Islet of Langerhans (tissue), 1 donor: ENCODE results near the gene MYO5C.
"Not testable (repeated sequence)": the region's sequence is repeated elsewhere in the genome, so short reads cannot be mapped to it uniquely, and the experiment has no call there.

Experiments
- FAIRE-seq: peaks from one replicate; lab custom pipeline; 2011; peaks lifted over from hg19 to GRCh38; lab: Jason Lieb, UNC

MYO5C gene

GRCh38 chr15:52308446-52309153 lies 13.0 kb upstream of the MYO5C start:
- no peak for FAIRE-seq

- no peak for FAIRE-seq
Observed at GRCh38 chr15:52307847-52308246, 12.2 kb upstream of the MYO5C start.

GRCh38 chr15:52306270-52306669 lies 10.7 kb upstream of the MYO5C start:
- no peak for FAIRE-seq

GRCh38 chr15:52303093-52303772 lies 7.6 kb upstream of the MYO5C start:
- no peak for FAIRE-seq

GRCh38 chr15:52301265-52301847 lies 5.8 kb upstream of the MYO5C start:
- FAIRE-seq = no peak

- FAIRE-seq = no peak
Observed at GRCh38 chr15:52294881-52295420, 653 bp downstream of the MYO5C start.

GRCh38 chr15:52292780-52293392 lies 2.7 kb downstream of the MYO5C start:
- FAIRE-seq = no peak

- FAIRE-seq = no peak
Observed at GRCh38 chr15:52291204-52291603, 4.4 kb downstream of the MYO5C start.

GRCh38 chr15:52290800-52291199 lies 4.8 kb downstream of the MYO5C start:
- FAIRE-seq = peak; percentile 74

GRCh38 chr15:52290329-52290728 lies 5.3 kb downstream of the MYO5C start:
- FAIRE-seq = no peak

- no peak for FAIRE-seq
Observed at GRCh38 chr15:52289629-52290081, 5.9 kb downstream of the MYO5C start.

- FAIRE-seq = no peak
Observed at GRCh38 chr15:52288986-52289385, 6.6 kb downstream of the MYO5C start.

- FAIRE-seq = no peak
Observed at GRCh38 chr15:52288051-52288942, 7.3 kb downstream of the MYO5C start.

GRCh38 chr15:52287114-52287513 lies 8.5 kb downstream of the MYO5C start:
- no peak for FAIRE-seq

GRCh38 chr15:52285941-52286340 lies 9.7 kb downstream of the MYO5C start:
- not testable (repeated sequence) for FAIRE-seq

GRCh38 chr15:52284164-52284563 lies 11.4 kb downstream of the MYO5C start:
- no peak for FAIRE-seq

- FAIRE-seq = no peak
Observed at GRCh38 chr15:52283281-52283680, 12.3 kb downstream of the MYO5C start.

- no peak for FAIRE-seq
Observed at GRCh38 chr15:52282418-52282817, 13.2 kb downstream of the MYO5C start.

- no peak for FAIRE-seq
Observed at GRCh38 chr15:52281085-52282035, 14.2 kb downstream of the MYO5C start.

- no peak for FAIRE-seq
Observed at GRCh38 chr15:52280326-52281084, 15.1 kb downstream of the MYO5C start.
